COLO829 (cell line): ENCODE results near the gene VAT1L.

ENCODE experiments used
- DNase-seq: peaks from one replicate; pipeline ENCODE4 v3.0.0; 2012; ENCODE audit warnings: low spot score

The VAT1L gene

DNA sequence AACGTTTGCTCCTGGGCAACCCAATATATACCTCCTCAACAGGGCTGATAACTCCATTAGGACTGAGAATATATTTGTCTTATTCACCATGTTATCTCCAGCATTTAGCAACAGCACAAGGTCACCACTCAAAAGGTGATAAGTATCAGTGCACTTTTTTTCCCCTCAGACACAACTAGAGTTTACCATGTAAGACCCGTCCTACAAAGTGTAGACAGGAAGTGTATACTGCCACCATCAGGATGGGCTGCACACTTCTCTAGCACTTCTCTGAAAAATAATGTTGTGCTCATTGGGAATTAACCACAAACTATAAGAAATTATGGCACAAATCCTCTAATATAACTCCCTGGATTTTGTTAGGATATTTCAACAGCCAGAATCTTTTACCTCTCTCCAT, 5.7 kb upstream of the VAT1L start:
- DNase-seq: no peak

- DNase-seq: no peak
Observed at GRCh38 chr16:77784441-77785372, 3.7 kb upstream of the VAT1L start.

GRCh38 chr16:77785373-77785764, 3.0 kb upstream of the VAT1L start:
- no peak for DNase-seq

GRCh38 chr16:77786186-77786847, 2.0 kb upstream of the VAT1L start:
- DNase-seq: no peak

GRCh38 chr16:77787452-77787851, 912 bp upstream of the VAT1L start:
- no peak for DNase-seq

DNA sequence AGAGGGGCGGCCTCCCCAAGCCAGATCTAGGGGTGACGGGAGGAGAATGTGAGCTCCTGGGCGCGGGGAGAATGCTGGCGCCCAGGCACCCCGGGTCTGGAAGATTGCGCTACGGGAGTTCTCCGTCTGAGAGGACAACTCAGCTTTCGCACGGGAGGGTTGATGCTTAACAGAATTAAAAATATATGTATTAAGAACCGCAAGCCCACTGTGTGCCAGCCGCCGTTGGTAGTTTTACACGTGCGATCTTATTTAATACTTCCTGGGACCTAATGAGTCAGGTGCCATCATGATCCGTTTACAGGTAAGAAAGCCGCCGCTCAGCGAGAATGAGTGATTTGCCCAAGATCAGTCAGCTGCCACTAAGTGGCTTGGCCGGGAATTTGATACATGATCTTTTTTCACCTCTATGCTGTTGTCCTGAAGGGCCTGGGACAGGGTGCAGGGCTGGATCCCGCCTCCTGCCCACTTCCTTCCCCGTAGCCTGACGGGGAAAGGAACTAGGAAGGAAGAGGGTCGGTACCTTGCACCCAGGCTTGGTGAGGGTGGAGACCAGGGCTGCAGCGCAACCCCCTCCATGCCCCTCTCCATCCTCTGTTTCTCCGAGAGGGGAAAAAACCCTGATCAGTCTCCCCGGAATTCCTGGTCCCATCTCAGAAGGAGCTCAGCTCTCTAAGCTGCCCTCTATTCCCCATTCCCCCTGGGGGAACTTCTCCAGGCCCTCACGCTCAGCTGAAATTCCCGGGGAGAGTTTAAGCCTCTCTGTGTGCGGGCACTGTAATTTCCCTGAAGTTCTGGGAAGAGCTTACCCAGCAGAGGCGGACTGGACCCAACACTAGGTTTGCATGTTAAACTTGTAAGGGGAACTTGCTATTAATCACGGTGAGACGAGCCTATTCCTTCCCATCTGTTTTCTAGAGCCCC, 983 bp downstream of the VAT1L start:
- no peak for DNase-seq

- DNase-seq: no peak
Observed at GRCh38 chr16:77790009-77790372, 1.6 kb downstream of the VAT1L start.

DNA sequence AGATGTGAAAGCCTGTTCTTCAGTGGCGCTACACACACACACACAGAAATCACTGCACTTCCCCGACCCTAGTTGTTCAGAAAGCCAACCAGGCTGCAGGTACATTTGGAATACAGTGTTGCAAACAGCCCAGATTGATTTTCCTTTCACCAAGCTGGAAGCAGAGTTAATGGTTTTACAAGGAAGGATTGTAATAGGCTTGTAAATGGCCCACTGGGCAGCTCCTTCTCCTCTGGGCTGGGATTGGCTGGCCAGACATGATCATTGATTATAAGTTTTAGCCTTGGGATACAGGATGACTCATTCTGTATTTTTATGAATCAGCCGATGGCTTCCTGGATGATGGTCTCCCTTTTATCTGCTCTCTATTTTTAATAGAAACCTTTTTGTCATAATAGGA, 2.5 kb downstream of the VAT1L start:
- DNase-seq: no peak

GRCh38 chr16:77793417-77793816, 5.1 kb downstream of the VAT1L start:
- DNase-seq: no peak

DNA sequence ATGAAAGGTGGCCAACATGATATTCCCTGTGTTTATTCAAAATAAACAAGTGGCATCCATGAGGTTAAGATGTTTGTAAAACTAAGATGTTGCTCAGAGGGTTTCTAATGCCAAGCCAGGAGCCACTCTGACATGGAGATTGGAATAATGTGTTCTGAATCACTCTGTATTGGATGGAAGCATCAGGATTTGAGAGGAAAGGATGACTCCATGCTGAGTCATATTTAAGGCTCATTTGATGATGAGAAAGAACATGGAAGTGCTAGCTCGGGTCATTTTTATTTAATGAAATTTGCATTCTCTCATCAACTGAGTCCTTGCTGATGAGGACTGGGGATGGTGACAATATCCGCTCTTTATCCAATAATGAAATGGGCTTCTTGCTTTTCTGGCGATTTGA, 6.2 kb downstream of the VAT1L start:
- no peak for DNase-seq

GRCh38 chr16:77801817-77802216, 13.5 kb downstream of the VAT1L start:
- no peak for DNase-seq

DNA sequence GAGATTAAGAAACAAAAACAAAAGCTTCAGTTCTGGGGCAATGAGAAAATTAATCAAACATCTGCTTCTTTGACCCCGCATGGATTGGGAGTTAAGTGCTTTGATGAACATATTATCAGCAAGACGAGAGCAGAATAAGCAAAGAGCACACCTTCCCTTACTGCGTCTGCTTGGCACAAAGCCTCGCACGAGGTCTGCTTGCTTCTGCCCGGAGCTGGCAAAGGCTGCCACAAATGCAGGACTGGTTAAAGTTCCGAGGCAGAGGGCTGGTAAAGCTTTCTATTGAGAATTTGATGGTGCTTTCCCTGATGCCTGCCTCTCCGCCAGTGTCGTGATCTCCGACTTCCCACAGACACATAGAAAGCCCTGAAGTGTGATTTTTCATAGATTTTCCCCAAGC, 17.0 kb downstream of the VAT1L start:
- no peak for DNase-seq

GRCh38 chr16:77807021-77807420, 18.7 kb downstream of the VAT1L start:
- DNase-seq: no peak

DNA sequence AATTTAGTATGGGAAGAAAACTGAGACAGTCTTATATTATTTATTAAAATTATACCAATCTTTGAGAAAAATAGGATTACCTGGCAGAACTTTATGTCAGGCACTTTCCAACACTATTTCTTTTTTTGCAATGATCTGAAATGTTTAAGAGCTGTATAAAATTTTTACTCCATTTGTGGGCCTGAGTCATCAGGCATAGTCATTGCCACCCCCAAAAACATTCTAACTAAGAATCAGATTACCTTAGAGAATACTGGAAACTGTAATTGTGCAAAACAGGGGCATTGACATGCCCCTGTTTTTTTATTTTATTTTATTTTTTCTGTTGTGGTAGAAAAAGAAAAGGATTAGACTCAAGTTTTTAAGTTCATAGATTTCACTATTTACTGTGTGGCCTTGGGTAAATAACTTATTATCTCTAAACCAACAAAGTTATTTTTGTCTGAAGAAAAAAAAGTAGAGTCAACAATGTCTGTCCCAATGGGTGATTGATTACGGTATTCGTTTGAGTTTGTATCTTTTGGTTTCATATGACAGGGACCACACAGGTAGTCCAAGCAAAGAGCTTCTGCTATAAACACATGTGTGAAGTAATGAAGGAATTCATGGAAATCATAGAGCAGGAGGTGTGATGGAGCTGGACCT, 24.6 kb downstream of the VAT1L start:
- DNase-seq: no peak

DNA sequence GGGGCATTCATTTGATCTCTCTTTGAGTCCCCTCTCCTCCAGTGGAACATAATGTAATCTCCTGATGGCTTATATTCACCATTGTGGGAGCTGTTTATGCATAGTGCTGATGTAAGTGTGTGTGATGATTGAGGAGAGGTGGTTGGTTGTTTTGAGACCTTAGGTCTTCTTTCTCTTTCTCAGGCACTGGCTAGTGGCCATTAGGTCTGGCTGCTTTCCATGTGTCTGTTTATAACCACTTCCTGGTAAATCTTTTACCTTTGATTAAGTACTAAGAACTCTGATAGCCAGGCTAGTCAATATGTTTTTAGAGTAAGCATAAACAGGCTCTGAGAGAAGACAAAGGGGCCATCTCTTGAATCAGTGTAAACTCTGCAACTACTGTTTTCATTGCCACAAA, 27.9 kb downstream of the VAT1L start:
- no peak for DNase-seq

- DNase-seq: no peak
Observed at GRCh38 chr16:77820340-77820739, 32.0 kb downstream of the VAT1L start.

GRCh38 chr16:77822661-77823060, 34.3 kb downstream of the VAT1L start:
- no peak for DNase-seq

GRCh38 chr16:77823067-77823466, 34.7 kb downstream of the VAT1L start:
- DNase-seq: no peak

DNA sequence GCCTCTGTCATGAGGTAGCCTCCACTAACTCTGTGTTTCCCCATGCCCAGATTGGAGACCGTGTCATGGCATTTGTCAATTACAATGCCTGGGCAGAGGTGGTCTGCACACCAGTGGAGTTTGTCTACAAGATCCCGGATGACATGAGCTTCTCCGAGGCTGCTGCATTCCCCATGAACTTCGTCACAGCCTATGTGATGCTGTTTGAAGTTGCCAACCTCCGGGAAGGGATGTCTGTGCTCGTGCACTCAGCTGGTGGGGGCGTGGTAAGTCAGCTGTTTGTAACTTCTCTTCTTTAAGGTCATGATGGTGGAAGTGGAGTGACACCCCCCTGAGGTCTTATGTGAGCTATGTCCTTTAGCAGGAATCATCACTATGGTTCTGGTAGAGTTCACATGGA, 36.8 kb downstream of the VAT1L start:
- DNase-seq: no peak

DNA sequence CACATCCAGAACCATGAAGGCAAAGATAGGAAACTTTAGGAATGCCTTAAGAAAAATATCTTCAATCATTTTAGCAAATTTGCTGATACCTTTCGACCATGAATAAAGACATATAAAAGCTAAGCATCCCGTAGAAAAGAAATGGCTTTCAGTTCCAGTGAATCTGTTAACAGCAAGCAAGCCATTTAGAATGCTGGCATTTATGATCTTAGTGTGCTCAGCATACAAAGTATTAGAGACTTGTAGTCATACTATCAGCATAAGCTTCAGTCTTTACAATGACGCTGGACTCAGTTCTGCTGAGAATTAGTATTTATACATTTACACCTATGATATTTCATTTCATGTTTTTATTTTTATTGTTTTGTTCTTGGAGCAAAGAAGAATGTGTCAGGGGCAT, 38.7 kb downstream of the VAT1L start:
- DNase-seq: no peak

- DNase-seq: peak; percentile 29
Observed at GRCh38 chr16:77833921-77834634, 45.7 kb downstream of the VAT1L start.
